Progenitor cell of endocrine pancreas (in vitro differentiated cells): ENCODE measurements around the gene LRCH1. TPM values are rescaled to one million over a fixed set of nuclear protein-coding genes. Genes with fewer than 3 reads are reported as not detected.
"Not testable (repeated sequence)": the region's sequence is repeated elsewhere in the genome, so short reads cannot be mapped to it uniquely, and the experiment has no call there.

Experiments used
- DNase-seq: peaks from one replicate; pipeline ENCODE4 v3.0.0; 2021; ENCODE audit warnings: low spot score; ENCODE audit not compliant: unreplicated experiment
- H3K27ac Mint-ChIP-seq: 2 replicates; pipeline ENCODE4 v1.8.0; 2021; ENCODE audit warnings: mild to moderate bottlenecking, moderate library complexity, mixed read lengths
- H3K27me3 Mint-ChIP-seq: 2 replicates; pipeline ENCODE4 v1.8.0; 2021; ENCODE audit warnings: mixed read lengths
- H3K36me3 Mint-ChIP-seq: 2 replicates; pipeline ENCODE4 v1.8.0; 2022; ENCODE audit warnings: mixed read lengths; ENCODE audit not compliant: insufficient read depth
- H3K4me1 Mint-ChIP-seq: 2 replicates; pipeline ENCODE4 v1.8.0; 2021; ENCODE audit warnings: low read depth, mixed read lengths
- H3K4me3 Mint-ChIP-seq: 2 replicates; pipeline ENCODE4 v1.8.0; 2021; ENCODE audit warnings: low read depth, mild to moderate bottlenecking, moderate library complexity, mixed read lengths
- H3K9me3 Mint-ChIP-seq: 2 replicates; pipeline ENCODE4 v1.8.0; 2021; ENCODE audit warnings: low read depth, mixed read lengths
- total RNA-seq: library from RNA; stranded (reverse); gene quantifications from 2 replicates; pipeline ENCODE4 v1.2.1, GENCODE V29; 2021
- TF ChIP-seq, protein P1 (sequence below): fragments of 200-600 bp; sonication (generic); IDR thresholded peaks from one replicate; pipeline ENCODE4 v1.5.0; 2021; ENCODE audit warnings: antibody characterized with exemption, mild to moderate bottlenecking; ENCODE audit not compliant: unreplicated experiment

LRCH1 gene
- total RNA-seq, 1 donor from 2014 or later: 17.9 TPM

DNA sequence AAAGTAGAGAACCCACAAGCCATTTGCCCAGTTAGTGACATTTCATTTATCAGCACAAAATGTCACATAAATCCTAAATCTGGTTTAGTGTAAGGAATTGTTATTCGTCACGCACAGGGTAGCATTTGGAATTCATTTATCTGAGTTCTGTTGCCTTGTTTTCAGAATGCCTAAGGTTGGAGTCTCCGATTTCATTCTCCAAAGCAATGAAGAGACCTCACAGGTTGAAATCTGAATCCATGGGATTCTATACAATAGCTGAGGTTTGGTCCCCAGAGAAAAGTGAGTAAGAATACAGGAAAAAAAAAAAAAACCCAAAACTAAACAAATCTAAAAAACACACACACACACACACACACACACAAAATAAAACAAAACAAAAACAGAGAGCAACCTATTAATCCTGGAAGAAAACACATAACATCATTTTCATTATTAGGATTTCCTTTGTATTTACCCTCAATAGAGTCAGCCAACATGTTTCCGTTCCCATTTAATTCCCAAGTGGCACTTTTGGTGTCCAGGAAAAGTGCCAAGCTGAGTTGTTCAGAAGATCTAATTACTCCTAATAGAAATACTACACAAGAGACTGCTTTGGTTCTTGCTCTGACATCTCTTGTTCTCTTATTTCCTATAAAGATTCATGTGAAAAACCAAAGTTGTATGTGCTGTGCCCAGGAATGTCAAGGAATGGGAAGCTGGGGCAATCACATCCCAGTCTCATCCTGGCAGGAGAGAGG is 36.2 kb upstream of the LRCH1 start:
- H3K4me3 Mint-ChIP-seq: no peak overlapping the region
- peaks cover 2% of the 10 kb centered on the region for H3K4me1 Mint-ChIP-seq
- H3K36me3 Mint-ChIP-seq: peaks cover 4% of the 10 kb centered on the region
- no peak for DNase-seq
- no peaks in the 10 kb centered on the region for H3K27me3 Mint-ChIP-seq
- H3K9me3 Mint-ChIP-seq: peaks cover 4% of the 10 kb centered on the region
- TF ChIP-seq, protein P1, sequence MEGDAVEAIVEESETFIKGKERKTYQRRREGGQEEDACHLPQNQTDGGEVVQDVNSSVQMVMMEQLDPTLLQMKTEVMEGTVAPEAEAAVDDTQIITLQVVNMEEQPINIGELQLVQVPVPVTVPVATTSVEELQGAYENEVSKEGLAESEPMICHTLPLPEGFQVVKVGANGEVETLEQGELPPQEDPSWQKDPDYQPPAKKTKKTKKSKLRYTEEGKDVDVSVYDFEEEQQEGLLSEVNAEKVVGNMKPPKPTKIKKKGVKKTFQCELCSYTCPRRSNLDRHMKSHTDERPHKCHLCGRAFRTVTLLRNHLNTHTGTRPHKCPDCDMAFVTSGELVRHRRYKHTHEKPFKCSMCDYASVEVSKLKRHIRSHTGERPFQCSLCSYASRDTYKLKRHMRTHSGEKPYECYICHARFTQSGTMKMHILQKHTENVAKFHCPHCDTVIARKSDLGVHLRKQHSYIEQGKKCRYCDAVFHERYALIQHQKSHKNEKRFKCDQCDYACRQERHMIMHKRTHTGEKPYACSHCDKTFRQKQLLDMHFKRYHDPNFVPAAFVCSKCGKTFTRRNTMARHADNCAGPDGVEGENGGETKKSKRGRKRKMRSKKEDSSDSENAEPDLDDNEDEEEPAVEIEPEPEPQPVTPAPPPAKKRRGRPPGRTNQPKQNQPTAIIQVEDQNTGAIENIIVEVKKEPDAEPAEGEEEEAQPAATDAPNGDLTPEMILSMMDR: no peak
- no peak overlapping the region for H3K27ac Mint-ChIP-seq

DNA sequence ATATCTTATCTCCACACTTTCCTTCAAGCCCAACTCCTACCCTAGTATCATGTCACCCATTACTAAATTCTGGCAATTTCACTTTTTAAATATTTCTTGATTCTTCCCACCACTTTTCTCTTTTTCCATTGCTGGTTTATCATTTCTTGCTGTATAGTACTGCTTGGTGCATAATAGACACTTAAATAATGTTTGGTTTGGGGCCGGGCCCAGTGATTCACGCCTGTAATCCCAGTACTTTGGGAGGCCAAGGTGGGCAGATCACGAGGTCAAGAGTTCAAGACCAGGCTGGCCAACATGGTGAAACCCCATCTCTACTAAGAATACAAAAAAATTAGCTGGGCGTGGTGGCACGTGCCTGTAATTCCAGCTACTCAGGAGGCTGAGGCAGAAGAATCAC is 35.2 kb upstream of the LRCH1 start:
- H3K36me3 Mint-ChIP-seq, H3K9me3 Mint-ChIP-seq, H3K27me3 Mint-ChIP-seq, H3K27ac Mint-ChIP-seq, H3K4me3 Mint-ChIP-seq, H3K4me1 Mint-ChIP-seq, DNase-seq: not testable (repeated sequence)

DNA sequence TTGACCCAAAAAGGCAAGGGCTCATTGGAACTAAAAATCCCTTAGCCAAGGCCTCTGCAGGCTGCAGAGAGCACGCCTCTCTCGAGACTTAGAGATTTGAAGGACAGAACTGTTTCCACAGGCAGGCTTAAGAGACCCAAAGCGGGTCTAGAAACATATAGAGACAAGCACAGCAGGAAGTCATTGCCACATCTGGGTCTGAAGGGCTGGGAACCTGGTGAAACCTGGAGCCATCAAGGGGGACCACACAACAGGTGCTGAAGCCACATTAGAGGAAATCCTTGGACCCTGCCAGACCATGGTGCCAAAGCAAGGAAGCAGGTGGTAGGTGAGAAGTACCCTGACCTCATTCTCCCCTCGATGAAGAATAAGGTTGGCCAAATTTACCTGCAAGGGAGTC is 33.8 kb upstream of the LRCH1 start:
- peaks cover 11% of the 10 kb centered on the region for H3K4me1 Mint-ChIP-seq
- peaks cover 4% of the 10 kb centered on the region for H3K36me3 Mint-ChIP-seq
- H3K27me3 Mint-ChIP-seq: no peaks in the 10 kb centered on the region
- TF ChIP-seq, protein P1: no peak
- H3K4me3 Mint-ChIP-seq: no peak overlapping the region
- H3K27ac Mint-ChIP-seq: no peak overlapping the region
- peaks cover 4% of the 10 kb centered on the region for H3K9me3 Mint-ChIP-seq
- no peak for DNase-seq

DNA sequence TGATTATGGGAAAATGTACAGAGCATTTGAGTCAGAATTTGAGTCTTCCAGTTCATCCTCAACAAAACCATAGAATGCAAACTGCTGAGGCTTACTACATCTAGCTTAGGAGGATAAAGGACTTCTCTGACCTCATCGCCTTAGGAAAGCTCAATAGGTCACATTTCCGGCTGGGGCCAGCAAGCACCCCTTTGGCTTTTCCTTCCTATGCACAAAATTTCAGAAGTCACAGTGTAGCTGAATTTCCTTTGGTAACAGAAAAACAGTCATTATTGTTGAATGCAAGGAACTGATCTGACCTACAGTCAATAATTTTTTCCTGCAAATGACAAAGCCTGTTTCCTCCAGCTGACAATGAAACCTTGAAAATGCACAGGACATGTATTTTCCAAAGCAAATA is 32.8 kb upstream of the LRCH1 start:
- peaks cover 4% of the 10 kb centered on the region for H3K36me3 Mint-ChIP-seq
- TF ChIP-seq, protein P1: no peak
- no peak overlapping the region for H3K27ac Mint-ChIP-seq
- H3K27me3 Mint-ChIP-seq: peaks cover 3% of the 10 kb centered on the region
- no peak overlapping the region for H3K4me3 Mint-ChIP-seq
- peaks cover 4% of the 10 kb centered on the region for H3K9me3 Mint-ChIP-seq
- peaks cover 11% of the 10 kb centered on the region for H3K4me1 Mint-ChIP-seq
- DNase-seq: no peak

DNA sequence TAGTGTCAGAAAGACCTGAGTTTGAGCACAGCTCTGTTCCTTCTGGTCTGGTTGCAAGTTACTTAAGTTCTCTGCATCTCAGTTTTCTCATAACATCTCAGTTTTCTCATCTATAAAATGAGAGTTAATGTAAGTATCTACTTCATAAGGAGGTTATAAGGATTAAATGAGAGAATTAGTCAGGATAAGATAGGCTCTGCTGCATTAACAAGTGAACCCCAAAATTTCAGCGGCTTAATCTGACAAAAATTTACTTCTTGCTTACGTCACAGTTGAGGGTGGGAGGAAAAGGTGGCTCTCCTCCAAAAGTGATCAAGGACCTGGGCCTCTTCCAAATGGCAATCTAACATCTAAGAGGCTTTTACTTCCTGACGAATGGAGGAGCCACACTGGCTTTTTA is 31.5 kb upstream of the LRCH1 start:
- DNase-seq: no peak
- H3K9me3 Mint-ChIP-seq: no peaks in the 10 kb centered on the region
- H3K4me1 Mint-ChIP-seq: peaks cover 16% of the 10 kb centered on the region
- no peaks in the 10 kb centered on the region for H3K36me3 Mint-ChIP-seq
- peaks cover 12% of the 10 kb centered on the region for H3K27me3 Mint-ChIP-seq
- H3K27ac Mint-ChIP-seq: no peak overlapping the region
- no peak overlapping the region for H3K4me3 Mint-ChIP-seq
- TF ChIP-seq, protein P1: no peak
